Gastroesophageal sphincter (tissue), 4 donors: ENCODE measurements around the gene RB1. TPM values are rescaled to one million over a fixed set of nuclear protein-coding genes. Genes with fewer than 3 reads are reported as not detected.
A peak's percentile ranks its signal among the peaks of the same experiment; 100 is the strongest.

Experiments used
- ATAC-seq: fragments of 150-250 bp; one replicate; pipeline ENCODE4 v1.9.1; 2016; ENCODE audit warnings: mild to moderate bottlenecking, moderate library complexity
- H3K27ac ChIP-seq, 4 donors: fragments of 200-600 bp; sonication (generic) in 3 of 4; 1 replicate in 3 of 4; 2 replicates in 1 of 4; pipeline ENCODE4 v1.5.1; 2016 to 2019
- H3K27me3 ChIP-seq: fragments of 200-600 bp; sonication (generic); one replicate; pipeline ENCODE4 v1.5.1; 2019
- H3K36me3 ChIP-seq, 2 donors: fragments of 200-600 bp; sonication (generic); one replicate each; pipeline ENCODE4 v1.5.1; 2019; ENCODE audit warnings: control low read depth in 1 of 2
- H3K4me1 ChIP-seq, 3 donors: fragments of 200-600 bp; sonication (generic); 1 replicate in 2 of 3; 2 replicates in 1 of 3; pipeline ENCODE4 v1.5.1; 2016 to 2019; ENCODE audit warnings: control low read depth in 2 of 3
- H3K4me3 ChIP-seq, 2 donors: fragments of 200-600 bp; sonication (generic); one replicate each; pipeline ENCODE4 v1.5.1; 2019; ENCODE audit warnings: mild to moderate bottlenecking in 1 of 2, moderate library complexity in 1 of 2
- H3K9me3 ChIP-seq, 3 donors: fragments of 200-600 bp; sonication (generic); one replicate each; pipeline ENCODE4 v1.5.1; 2017 to 2019; ENCODE audit warnings: control low read depth in 2 of 3
- EP300 ChIP-seq: sonication (generic); formaldehyde crosslinking; IDR thresholded peaks from one replicate; pipeline ENCODE4 v1.6.1; 2017; ENCODE audit warnings: antibody characterized with exemption, mild to moderate bottlenecking
- POLR2A ChIP-seq, 2 donors: fragments of 450-650 bp; IDR thresholded peaks; one replicate each; pipeline ENCODE4 v1.6.1; 2017; ENCODE audit warnings: antibody characterized with exemption in 2 of 2, mild to moderate bottlenecking in 2 of 2, moderate library complexity in 1 of 2
- POLR2AphosphoS5 ChIP-seq: sonication (generic); formaldehyde crosslinking; IDR thresholded peaks from one replicate; pipeline ENCODE4 v1.6.1; 2017; ENCODE audit warnings: antibody characterized with exemption
- WGBS, 2 donors: methylation state at CpG; one replicate each; pipeline ENCODE4 v1.1.5; 2018; ENCODE audit warnings: low coverage in 1 of 2; 5-methylcytosine and 5-hydroxymethylcytosine counted together
- total RNA-seq, 4 donors: library from RNA; depleted of rRNA; stranded (reverse); fragments of >200 nt; gene quantifications; one replicate each; pipeline ENCODE4 v1.1.0, GENCODE V29; 2016
- TF ChIP-seq, protein P1 (sequence below), 4 experiments: fragments of 200-600 bp in 2 of 4; fragments of 450-650 bp in 2 of 4; sonication (generic) in 1 of 4; IDR thresholded peaks; one replicate each; pipeline ENCODE4 v1.5.1; 2017 to 2019; ENCODE audit warnings: antibody characterized with exemption in 4 of 4, mild to moderate bottlenecking in 2 of 4, moderate library complexity in 2 of 4

Gene RB1
- total RNA-seq: 10 to 100 TPM; 26.5 to 37.2 (median 29.4) TPM

DNA sequence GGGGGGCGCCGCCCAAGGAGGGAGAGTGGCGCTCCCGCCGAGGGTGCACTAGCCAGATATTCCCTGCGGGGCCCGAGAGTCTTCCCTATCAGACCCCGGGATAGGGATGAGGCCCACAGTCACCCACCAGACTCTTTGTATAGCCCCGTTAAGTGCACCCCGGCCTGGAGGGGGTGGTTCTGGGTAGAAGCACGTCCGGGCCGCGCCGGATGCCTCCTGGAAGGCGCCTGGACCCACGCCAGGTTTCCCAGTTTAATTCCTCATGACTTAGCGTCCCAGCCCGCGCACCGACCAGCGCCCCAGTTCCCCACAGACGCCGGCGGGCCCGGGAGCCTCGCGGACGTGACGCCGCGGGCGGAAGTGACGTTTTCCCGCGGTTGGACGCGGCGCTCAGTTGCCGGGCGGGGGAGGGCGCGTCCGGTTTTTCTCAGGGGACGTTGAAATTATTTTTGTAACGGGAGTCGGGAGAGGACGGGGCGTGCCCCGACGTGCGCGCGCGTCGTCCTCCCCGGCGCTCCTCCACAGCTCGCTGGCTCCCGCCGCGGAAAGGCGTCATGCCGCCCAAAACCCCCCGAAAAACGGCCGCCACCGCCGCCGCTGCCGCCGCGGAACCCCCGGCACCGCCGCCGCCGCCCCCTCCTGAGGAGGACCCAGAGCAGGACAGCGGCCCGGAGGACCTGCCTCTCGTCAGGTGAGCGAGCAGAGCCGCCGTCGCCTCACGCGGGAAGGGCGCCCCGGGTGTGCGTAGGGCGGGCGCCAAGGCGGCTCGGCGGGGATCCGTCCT is at the start of gene RB1:
Gene RB1, plus strand, starts transcription at position 393 of the 784 bp plus-strand sequence. Its CDS starts 162 bp downstream, at position 555.
- Histone ChIP-seq H3K4me1 (peaks cover 7 to 33% (median 12%) of the 10 kb centered on the region in 3 donors), H3K27me3 (no peaks in the 10 kb centered on the region), H3K36me3 (peaks cover 0 to 12% of the 10 kb centered on the region in 2 donors), H3K27ac (peak within 1 kb of the TSS; percentile 88 to 99 (median 98)), H3K4me3 (peak within 1 kb of the TSS; percentile 78 to 80), H3K9me3 (no peaks in the 10 kb centered on the region)
- TF ChIP-seq POLR2AphosphoS5 (peak; percentile 99), EP300 (peak; percentile 2), POLR2A (IDR thresholded peaks at IDR 0.05) (peak; percentile 94 to 97)
- TF ChIP-seq, protein P1, sequence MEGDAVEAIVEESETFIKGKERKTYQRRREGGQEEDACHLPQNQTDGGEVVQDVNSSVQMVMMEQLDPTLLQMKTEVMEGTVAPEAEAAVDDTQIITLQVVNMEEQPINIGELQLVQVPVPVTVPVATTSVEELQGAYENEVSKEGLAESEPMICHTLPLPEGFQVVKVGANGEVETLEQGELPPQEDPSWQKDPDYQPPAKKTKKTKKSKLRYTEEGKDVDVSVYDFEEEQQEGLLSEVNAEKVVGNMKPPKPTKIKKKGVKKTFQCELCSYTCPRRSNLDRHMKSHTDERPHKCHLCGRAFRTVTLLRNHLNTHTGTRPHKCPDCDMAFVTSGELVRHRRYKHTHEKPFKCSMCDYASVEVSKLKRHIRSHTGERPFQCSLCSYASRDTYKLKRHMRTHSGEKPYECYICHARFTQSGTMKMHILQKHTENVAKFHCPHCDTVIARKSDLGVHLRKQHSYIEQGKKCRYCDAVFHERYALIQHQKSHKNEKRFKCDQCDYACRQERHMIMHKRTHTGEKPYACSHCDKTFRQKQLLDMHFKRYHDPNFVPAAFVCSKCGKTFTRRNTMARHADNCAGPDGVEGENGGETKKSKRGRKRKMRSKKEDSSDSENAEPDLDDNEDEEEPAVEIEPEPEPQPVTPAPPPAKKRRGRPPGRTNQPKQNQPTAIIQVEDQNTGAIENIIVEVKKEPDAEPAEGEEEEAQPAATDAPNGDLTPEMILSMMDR (IDR thresholded peaks at IDR 0.05): no peak
- no CpG with 5 or more reads among the region's 96 CpGs for WGBS, 2 donors
- ATAC-seq: peak; percentile 97

DNA sequence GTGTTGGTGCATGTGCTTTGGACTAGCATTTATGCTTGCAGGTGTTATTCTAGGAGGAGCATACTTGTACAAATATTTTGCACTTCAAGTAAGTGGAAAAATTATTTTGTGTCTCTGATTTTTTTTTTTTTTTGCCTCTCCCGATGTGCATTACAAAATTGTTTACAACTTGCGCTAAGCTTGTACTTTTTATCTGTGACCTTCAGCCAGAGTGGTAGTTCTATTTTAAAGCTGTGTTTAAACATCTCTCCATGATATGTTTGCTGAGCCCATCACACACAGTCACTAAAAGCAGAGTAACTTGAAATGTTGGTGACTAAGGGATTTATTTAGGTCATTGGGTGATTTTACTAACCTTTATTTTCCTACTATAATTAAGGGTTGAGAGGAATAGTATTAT is 49.7 kb upstream of the RB1 start:
- Histone ChIP-seq H3K27ac (peak overlapping the region in 1 of 4 donors; percentile 50), H3K9me3 (no peaks in the 10 kb centered on the region), H3K36me3 (peaks cover 7 to 43% of the 10 kb centered on the region in 2 donors), H3K27me3 (no peaks in the 10 kb centered on the region), H3K4me3 (no peak overlapping the region), H3K4me1 (peaks cover 9 to 64% (median 10%) of the 10 kb centered on the region in 3 donors)
- 26 to 47% methylated on average over 2 of the region's 2 CpGs for WGBS, 2 donors
- peak; percentile 60 for TF ChIP-seq POLR2AphosphoS5
- no peak for TF ChIP-seq POLR2A (IDR thresholded peaks at IDR 0.05)
- no peak for ATAC-seq

DNA sequence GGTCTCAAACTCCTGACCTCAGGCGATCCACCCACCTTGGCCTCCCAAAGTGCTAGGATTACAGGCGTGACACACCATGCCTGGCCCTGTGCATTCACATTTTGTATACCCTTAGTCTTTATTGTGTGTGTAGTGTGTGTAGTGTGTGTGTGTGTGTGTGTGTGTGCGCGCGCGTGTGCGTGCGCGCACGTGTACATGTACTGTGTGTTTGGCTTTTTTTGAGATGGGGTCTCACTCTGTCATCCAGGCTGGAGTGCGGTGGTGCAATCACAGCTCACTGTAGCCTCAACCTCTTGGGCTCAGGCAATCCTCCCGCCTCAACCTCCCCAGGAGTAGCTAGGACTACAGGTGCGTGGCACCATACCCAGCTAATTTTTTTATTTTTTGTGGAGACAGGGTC is 48.5 kb upstream of the RB1 start:
- ATAC-seq: no peak
- H3K9me3 ChIP-seq: no peaks in the 10 kb centered on the region
- peak overlapping the region in 1 of 4 donors; percentile 50 for H3K27ac ChIP-seq
- TF ChIP-seq, protein P1 (IDR thresholded peaks at IDR 0.05): no peak
- 77 to 97% methylated on average over 6 to 12 of the region's 13 CpGs for WGBS, 2 donors
- no peak overlapping the region for H3K4me3 ChIP-seq
- peaks cover 7 to 55% of the 10 kb centered on the region in 2 donors for H3K36me3 ChIP-seq
- peaks cover 9 to 56% (median 10%) of the 10 kb centered on the region in 3 donors for H3K4me1 ChIP-seq
- no peaks in the 10 kb centered on the region for H3K27me3 ChIP-seq

DNA sequence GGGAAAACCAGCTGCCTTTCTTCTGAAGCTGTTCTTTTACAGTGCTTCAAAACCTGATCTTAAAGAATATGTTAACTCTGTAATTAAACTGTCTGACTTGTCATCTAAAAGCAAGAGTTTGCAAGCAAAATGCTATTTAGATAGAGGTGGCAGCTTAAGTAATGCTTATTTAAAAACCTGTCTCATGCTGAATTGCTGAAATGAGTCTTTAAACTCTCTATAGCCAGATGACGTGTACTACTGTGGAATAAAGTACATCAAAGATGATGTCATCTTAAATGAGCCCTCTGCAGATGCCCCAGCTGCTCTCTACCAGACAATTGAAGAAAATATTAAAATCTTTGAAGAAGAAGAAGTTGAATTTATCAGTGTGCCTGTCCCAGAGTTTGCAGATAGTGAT is 47.6 kb upstream of the RB1 start:
- Histone ChIP-seq H3K4me3 (no peak overlapping the region), H3K27me3 (no peaks in the 10 kb centered on the region), H3K9me3 (no peaks in the 10 kb centered on the region), H3K4me1 (peaks cover 9 to 52% (median 10%) of the 10 kb centered on the region in 3 donors), H3K27ac (no peak overlapping the region), H3K36me3 (peaks cover 7 to 64% of the 10 kb centered on the region in 2 donors)
- TF ChIP-seq POLR2A (IDR thresholded peaks at IDR 0.05) (no peak), POLR2AphosphoS5 (no peak), EP300 (no peak)
- TF ChIP-seq, protein P1 (IDR thresholded peaks at IDR 0.05): no peak
- WGBS, 2 donors: 19 to 33% methylated on average over 1 of the region's 1 CpG
- no peak for ATAC-seq

DNA sequence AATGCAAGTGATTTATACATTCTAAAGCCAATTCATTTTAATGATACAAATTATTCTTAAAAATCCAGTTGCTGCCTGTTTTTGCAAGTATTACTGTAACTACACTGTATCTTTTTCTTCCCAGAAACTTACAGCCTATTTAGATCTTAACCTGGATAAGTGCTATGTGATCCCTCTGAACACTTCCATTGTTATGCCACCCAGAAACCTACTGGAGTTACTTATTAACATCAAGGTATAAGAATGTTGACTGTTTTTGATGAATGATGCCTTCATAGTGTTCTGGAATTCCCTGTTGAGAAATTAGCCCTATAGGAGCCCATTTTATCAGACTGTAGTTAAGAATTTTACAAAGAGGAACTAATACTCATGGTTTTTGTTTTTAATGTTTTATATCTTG is 45.5 kb upstream of the RB1 start:
- Histone ChIP-seq H3K27me3 (no peaks in the 10 kb centered on the region), H3K4me1 (peaks cover 9 to 34% (median 10%) of the 10 kb centered on the region in 3 donors), H3K4me3 (no peak overlapping the region), H3K36me3 (peaks cover 7 to 85% of the 10 kb centered on the region in 2 donors), H3K27ac (no peak overlapping the region), H3K9me3 (no peaks in the 10 kb centered on the region)
- TF ChIP-seq, protein P1 (IDR thresholded peaks at IDR 0.05): no peak
- TF ChIP-seq EP300 (no peak), POLR2A (IDR thresholded peaks at IDR 0.05) (no peak), POLR2AphosphoS5 (no peak)
- ATAC-seq: no peak
